Measurements from ENCODE around the gene DEFB124.
"Not testable (repeated sequence)": the region's sequence is repeated elsewhere in the genome, so short reads cannot be mapped to it uniquely, and the experiment has no call there.

Gene DEFB124

DNA sequence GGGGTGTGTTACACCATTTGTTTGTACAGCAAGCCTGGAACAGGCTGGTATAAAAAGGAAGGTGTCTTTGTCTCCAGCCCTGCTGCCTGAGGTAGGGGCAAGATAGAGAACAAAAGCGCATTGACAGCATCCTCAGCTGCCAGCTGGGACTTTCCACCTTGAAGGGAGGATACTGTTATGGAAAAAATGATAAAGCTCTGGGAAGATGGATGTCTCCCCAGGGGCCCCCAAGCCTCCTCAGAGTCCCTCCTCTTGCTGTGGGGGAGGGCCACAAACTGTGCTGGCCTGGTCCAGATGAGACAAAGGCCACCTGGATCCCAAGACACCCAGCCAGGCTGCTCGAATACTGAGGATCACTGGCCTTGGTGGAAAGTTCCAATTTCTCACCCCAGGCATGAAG is 13.2 kb upstream of the DEFB124 start:
- no peak for DNase-seq (ENCODE audit: low read depth in 2 of 2)

DNA sequence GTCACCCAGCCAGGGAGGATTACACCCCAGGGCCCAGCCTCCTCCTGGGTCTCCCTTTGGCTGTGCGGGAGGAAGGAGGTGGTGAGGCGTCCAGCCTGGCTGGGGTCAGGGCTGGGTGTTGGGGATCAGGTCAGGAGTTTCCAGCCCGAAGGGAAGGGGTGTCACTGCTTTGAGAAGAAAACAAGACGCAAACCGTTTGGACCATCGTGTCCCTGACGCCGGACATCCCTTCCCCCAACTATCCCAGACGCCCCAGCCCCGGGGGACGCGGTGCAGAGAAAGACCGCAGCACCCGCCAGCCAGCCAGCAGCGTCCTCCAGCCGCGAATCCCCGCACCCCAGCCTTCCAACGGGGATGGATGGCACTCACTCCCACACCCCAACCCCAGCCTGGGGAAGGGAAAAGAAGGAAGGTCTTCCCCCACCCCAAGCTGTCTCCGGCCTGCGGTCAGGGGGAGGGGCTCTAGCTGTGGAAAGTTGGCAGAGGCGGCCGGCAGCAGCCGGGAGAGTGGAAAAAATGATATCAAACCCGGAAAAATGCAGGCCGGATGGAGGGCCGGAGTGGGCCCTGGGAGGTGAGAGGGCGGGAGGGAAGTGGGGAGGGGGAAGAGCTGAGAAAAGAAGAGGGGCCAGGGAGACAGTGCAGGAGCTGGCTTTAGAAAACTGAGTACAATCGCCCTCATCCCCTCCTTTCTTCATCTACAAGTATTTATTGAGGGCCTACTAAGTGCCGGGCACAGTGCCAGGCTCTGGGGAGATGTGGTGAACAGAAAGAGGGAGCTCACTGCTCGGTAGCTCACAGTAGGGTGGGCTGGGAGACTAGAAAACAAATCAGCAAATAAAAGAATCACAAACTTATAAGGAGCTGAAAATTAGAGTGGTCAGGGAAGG is 10.8 kb upstream of the DEFB124 start:
- no peak for DNase-seq (ENCODE audit: low read depth in 2 of 2)

DNA sequence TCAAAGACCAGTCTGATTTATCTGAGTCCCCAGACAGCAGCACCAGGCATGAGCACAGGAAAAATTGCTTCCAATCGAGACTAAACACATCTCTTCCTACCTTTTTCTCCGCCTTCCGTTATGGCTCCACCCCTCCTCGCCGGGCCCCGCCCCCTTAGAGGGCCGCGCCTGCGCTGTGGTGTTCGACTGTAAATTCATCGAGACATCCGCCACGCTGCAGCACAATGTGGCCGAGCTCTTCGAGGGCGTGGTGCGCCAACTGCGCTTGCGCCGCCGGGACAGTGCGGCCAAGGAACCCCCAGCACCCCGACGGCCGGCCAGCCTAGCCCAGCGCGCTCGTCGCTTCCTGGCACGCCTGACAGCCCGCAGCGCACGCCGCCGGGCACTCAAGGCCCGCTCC is 9.1 kb upstream of the DEFB124 start:
- DNase-seq (ENCODE audit: low read depth in 2 of 2) = no peak

DNA sequence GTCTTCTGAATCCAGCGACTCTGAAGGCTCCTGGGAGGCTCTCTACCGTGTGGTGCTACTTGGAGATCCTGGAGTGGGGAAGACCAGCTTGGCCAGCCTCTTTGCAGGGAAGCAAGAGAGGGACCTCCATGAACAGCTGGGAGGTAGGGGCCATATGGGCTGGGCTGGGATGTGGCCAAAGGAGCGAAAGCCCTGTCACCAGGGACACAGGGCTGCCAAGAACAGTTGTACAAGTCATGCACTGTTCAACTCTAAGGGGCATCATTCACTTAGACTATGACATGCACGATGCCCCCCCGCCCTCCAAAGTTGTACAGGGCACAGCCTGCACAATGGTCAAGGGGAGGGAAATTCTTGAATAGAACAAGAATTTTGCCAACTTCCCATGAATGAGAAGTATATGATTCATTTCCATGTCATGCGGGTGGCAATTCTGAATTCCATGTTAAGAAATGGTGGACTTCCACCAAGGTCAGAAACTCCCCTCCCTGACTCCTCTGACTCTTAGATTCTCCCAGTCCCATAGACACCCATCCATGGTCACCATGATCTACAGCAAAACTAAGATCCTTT is 1.8 kb upstream of the DEFB124 start:
- no peak for DNase-seq (ENCODE audit: low read depth in 2 of 2)

DNA sequence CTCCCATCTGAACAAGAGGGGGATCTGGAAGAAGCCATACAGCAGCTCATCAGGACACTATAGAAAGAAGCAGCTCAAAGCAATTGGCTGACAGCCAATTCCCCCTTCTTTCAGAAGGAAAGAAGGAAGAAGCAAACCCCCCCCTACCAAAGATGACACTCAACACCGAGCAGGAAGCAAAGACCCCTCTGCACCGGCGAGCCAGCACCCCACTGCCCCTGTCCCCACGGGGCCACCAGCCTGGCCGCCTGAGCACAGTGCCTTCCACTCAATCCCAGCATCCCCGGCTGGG is 1.3 kb upstream of the DEFB124 start:
- DNase-seq (ENCODE audit: low read depth in 2 of 2) = no peak

DNA sequence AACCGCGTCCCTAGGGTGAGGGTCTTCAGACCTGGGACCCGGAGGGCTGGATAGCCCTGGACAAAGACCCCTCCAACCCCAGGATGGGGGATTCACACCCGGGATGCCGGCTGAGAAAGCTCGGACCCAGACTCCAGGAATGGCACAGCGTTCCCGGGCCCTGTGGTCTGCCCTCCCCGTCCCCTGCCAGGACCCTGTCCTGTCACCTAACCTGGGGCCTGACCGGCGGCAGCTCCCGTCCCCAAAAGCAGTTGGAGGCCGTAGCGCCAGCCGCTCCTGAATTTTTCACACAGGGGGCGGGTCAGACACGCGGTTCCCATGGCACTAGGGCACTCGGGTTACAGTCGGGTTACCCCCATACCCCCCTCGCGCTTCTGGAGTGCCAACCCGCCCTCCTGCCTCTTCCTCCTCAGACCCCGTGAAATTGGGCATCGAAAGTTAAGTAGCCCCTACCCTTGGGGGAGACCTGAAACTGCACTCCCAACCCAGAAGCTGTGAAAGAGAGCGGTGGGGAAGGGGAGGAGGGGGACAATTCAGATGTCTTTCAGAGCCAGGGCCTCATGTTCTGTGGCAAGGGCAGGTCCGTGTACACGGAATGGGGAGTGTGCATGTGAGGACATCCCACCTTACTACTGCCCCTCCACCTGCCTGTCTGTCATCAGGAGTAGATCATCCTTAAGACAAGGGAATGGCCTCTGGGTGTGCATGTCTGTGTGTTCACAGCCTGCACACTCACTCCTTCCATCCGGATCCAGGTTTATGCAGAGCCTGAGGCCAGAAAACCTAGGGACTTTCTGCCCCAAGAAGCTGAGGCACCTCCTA is 756 bp upstream of the DEFB124 start:
- no peak for DNase-seq (ENCODE audit: low read depth in 2 of 2)

DNA sequence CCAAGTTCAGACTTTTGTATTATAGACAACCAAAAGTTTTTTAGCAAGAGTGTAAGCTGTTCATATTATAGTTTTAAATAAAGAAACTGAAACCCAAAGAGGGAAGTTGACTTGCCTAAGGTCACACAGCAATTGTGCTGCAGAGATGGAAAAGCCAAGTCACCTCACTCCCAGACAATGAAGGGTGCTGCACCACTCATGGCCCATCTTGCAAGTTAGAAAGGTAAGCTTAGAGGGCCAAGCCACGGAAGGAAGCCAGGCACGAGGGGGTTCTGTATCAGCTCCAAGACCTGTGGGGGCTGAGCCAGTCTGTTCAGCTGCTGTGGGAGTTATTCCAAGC is 860 bp downstream of the DEFB124 start:
- no peak for DNase-seq (ENCODE audit: low read depth in 2 of 2)

DNA sequence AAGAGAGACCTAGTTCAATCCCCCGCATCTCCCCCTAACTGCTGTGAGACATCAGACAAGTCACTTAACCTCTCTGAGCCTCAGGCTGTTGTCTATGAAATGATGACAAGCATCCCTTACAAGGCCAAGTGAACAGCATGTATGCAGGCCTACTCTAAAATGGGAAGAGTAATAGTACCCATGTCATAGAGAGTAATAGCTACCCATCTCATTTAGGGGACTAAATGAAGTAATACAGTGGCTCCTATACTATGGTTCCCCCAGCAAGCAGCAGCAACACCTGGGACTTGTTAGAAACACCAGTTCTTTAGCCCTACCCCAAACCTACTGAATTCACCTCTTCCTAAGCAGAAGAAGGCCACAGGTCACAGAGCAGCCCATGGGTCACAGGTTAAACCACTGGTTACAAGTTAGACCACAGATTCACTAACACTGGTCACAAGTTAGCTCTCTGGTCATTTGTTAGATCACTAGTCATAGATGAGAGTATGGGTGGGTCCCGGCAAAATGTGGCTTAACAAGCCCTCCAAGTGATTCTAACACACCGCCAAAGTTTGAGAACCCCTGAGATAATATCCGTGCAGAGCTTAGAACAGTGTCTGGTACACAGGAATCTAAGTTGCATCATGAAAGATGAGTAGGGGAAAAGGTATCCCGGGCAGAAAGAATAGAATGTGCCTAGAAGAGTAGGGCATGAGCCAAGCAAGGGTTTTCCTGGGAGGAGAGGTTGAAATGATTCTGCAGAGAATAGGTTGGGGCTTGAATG is 1.4 kb downstream of the DEFB124 start:
- DNase-seq (ENCODE audit: low read depth in 2 of 2) = no peak

DNA sequence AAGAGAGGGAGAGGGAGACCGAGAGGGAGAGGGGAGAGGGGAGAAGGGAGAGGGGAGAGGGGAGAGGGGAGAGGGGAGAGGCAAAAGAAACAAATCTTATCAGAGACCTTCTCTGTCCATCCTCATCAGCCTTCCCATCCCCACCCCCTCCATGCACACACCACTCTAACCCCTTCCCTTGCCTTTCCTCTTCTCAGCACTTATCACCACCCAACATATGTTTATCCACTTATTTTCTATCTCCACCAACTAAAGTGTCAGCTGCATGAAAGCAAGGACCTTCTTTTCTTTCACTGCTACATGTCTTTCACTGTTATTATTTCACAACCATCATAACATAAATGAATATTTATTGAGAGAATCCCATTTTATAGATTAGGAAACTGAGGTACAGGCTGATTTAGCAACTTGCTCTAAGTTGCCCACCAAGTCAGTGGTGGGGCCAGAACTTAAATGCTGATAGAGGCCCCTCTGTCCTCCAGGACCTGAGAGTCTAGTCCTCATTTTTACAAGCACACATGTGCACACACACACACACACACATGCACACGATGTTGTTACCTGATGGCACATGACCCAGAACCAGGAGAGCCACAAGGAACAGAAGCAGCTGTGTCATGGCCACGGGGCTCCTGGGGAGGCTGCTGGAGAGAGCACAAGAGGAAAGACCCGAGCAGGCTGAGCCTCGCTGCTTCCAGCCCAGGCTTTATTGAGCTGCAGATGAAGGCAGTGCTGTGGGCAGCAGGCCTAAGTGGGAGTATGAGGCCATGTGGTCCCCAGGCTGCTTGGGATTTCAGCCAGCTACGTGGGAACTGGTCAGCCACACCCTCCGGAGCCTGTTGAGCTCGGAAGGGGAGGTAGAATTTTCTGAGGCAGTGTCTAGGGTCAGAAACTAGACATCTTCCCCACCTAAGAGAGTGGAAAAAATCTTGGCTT is 2.3 kb downstream of the DEFB124 start:
- DNase-seq (ENCODE audit: low read depth in 2 of 2) = no peak

DNA sequence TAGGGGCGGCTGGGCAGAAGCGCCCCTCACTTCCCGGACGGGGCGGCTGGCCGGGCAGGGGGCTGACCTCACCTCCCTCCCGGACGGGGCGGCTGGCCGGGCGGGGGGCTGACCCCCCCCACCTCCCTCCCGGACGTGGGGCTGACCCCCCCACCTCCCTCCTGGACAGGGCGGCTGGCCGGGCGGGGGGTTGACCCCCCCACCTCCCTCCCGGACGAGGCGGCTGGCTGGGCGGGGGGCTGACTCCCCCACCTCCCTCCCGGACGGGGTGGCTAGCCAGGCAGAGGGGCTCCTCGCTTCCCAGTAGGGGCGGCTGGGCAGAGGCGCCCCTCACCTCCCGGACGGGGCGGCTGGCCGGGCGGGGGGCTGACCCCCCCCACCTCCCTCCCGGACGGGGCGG is 4.0 kb downstream of the DEFB124 start:
- not testable (repeated sequence) for DNase-seq (ENCODE audit: low read depth in 2 of 2)

DNA sequence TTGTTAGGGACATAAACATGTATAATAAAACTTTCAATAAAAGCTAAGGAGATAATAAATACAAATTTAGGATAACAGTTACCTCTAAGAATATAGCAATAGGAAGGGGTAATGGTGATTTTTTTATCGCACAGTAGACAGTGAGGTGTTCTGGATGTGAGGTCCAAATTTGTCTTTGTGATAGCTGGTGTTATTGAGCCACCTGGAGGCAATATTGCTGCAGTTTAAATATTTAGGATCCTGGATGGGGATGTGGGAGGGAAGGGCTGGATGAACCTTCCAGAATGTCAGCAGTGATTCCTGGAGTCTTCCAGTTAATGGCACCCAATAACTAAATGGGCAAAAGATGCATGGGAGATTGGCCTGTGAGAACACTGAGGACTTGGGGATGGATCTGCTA is 20.6 kb downstream of the DEFB124 start:
- no peak for DNase-seq (ENCODE audit: low read depth in 2 of 2)

DNA sequence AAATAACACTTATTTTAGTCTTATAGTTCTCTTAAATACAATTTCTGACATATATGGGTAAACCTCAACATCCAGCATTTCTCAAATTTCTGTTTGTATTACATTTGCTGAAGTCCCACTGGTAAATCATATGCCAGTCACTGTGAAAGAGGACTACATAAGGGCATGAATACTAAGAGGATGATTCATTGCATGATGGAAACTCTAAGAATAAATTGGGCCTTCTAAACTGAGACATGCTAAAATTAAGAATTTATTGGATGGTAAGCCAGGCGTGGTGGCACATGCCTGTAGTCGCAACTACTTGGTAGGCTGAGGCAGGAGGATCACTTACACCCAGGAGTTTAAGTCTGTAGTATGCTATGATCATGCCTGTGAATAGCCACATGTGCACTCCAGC is 22.4 kb downstream of the DEFB124 start:
- DNase-seq (ENCODE audit: low read depth in 2 of 2) = no peak

DNA sequence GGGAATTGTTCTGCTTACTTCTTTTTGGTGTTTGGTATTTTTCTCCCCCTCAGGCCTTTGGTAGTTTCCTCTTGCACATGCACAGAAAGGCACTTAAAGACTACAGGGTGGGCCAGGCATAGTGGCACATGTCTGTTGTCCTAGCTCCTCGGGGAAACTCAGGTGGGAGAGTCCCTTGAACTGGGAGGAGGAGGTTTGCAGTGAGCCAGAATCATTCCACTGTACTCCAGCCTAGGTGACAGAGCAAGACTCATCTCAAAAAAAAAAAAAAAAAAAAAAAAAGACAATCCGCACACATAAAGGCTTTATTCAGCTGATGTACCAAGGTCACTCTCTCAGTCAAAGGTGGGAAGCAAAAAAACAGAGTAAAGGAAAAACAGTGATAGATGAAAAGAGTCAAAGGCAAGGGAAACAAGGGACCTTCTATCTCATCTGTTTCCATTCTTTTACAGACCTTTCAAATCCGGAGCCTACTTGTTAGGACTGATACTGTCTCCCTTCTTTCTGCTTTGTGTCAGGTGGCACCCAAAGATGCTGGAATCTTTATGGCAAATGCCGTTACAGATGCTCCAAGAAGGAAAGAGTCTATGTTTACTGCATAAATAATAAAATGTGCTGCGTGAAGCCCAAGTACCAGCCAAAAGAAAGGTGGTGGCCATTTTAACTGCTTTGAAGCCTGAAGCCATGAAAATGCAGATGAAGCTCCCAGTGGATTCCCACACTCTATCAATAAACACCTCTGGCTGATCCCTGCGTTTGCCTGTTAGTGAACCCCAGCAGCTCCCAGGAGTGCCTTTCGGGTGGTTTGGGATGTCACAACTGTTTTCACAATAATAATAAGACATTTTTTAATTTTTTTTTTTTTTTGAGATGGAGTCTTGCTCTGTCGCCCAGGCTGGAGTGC is 25.2 kb downstream of the DEFB124 start:
- no peak for DNase-seq (ENCODE audit: low read depth in 2 of 2)

DNA sequence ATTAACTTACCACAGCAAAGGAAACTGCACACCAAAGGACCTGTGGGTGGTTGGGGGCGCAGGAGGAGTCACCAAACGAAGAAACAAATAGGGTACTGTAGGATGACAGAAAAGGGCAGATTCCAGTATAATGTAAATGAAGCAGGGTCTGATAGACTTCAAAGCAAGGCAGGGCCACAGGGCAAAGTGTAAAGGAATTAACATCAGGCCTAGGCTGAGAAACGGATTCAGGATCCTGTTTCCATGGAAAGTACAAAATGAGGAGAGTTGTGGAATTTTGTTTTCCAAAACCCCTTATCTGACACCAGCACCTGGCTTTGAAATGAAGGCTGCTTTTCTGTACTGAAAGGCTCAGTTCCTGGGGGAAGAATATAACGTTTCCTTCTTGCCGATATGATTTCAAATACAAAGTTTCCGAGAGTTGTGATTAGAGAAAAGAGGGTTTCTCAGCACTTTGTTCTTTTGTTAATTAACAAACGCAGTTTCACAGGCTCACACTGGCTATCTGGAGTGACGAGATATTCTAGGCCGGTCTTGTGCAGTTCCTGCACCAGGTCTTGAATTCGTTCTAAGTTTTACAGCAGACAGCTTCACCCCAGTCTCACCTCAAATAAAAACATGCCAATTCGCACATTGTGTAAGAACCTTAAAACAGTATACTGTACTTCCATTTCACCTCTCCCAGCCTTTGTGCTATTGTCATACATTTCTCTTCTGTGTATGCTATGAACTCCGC is 28.7 kb downstream of the DEFB124 start:
- no peak for DNase-seq (ENCODE audit: low read depth in 2 of 2)

DNA sequence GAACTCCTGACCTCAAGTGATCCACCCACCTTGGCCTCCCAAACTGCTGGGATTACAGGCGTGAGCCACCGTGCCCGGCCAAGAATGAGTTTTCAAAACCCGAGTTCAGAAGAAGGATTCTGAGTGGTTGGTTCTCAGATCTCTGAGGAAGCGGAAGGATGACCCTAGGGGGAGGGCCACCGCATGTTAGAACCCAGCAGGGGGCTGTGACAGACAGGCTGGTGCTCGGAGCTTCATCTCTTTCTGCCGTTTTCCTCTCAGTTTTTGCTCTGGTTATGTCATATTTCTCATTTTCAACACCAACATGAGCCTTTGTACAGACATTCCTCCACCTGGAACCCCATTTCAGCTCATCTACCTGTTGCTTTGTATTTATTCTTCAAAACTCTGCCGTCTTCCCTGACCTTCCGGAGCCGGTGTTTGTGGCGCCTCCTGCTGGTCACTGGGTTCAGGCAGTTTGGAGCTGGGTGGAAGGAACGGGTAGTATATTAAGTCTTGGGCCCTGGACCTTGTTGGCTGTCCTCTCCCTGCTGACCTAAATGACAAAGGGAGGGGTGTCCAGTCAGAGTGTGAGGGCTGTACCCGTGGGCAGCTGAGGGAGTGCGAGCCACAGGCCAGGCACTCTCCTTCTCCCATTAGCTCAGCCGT is 34.8 kb downstream of the DEFB124 start, which contains the start of gene DEFB123:
Gene DEFB123, plus strand, starts transcription at position 621 of the 648 bp plus-strand sequence. CDS start 67 bp downstream, outside the sequence.
- DNase-seq (ENCODE audit: low read depth in 2 of 2) = peak in 1 of 2 donors; percentile 3

DNA sequence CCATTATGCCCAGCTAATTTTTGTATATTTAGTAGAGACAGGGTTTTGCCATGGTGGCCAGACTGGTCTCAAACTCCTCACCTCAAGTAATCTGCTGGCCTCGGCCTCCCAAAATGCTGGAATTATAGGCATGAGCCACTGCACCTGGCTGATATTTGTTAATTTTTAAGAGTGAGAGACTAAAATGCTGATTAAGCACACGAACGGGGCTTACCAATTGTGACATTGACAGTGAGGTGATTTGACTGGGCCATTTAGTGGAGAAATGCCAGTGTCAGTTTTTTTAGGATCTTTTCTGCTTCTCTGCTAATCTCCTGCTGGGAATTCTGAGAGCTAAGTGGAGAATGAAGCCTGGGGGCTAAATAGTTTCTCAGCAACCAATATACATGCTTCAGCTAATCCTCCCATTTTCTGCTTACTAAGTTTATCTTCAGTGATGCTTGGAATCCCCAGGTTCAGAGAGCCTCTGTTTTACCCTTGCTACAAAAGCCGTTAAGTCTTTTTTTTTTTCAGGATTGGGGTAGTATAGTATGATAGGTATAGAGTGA is 44.3 kb downstream of the DEFB124 start:
- no peak for DNase-seq (ENCODE audit: low read depth in 2 of 2)

DNA sequence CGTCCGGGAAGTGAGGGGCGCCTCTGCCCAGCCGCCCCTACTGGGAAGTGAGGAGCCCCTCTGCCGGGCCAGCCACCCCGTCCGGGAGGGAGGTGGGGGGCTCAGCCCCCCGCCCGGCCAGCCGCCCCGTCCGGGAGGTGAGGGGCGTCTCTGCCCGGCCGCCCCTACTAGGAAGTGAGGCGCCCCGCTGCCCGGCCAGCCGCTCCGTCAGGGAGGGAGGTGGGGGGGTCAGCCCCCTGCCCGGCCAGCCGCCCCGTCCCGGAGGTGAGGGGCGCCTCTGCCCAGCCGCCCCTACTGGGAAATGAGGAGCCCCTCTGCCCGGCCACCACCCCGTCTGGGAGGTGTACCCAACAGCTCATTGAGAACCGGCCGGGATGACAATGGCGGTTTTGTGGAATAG is 47.4 kb downstream of the DEFB124 start:
- not testable (repeated sequence) for DNase-seq (ENCODE audit: low read depth in 2 of 2)

DNA sequence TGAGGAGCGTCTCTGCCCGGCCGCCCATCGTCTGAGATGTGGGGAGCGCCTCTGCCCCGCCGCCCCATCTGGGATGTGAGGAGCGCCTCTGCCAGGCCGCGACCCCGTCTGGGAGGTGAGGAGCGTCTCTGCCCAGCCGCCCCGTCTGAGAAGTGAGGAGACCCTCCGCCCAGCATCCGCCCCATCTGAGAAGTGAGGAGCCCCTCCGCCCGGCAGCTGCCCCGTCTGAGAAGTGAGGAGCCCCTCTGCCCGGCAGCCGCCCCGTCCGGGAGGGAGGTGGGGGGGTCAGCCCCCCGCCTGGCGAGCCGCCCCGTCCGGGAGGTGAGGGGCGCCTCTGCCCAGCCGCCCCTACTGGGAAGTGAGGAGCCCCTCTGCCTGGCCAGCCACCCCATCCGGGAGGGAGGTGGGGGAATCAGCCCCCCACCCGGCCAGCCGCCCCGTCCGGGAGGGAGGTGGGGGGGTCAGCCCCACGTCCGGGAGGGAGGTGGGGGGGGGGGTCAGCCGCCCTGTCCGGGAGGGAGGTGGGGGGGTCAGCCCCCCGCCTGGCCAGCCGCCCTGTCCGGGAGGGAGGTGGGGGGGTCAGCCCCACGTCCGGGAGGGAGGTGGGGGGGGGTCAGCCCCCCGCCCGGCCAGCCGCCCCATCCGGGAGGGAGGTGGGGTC is 47.9 kb downstream of the DEFB124 start:
- DNase-seq (ENCODE audit: low read depth in 2 of 2) = not testable (repeated sequence)

Data from stimulated activated CD4-positive, alpha-beta T cell treated with anti-CD3 and anti-CD28 coated beads, Interleukin-15, amount 100 ng/mL, for 48 hours (primary cell).